ENCODE data around the gene APOA5.
"Not testable (repeated sequence)": the region's sequence is repeated elsewhere in the genome, so short reads cannot be mapped to it uniquely, and the experiment has no call there.

The APOA5 gene

GRCh38 chr11:116791813-116792143 is at the start of gene APOA5:
Gene APOA5, minus strand, starts transcription at chr11:116791879. Its CDS starts 19 bp downstream, at chr11:116791860.
- DNase-seq, result no peak

GRCh38 chr11:116840746-116841296 is 49.1 kb upstream of the APOA5 start:
- no peak for DNase-seq

GRCh38 chr11:116840224-116840745 is 48.6 kb upstream of the APOA5 start:
- DNase-seq, result no peak

GRCh38 chr11:116838321-116839084 is 46.8 kb upstream of the APOA5 start:
- no peak for DNase-seq

- no peak for DNase-seq
These were observed 45.8 kb upstream of the APOA5 start, which contains the start of gene APOA1 for GRCh38 chr11:116837231-116838091. Gene APOA1, minus strand, starts transcription at chr11:116837622. Its CDS starts 235 bp downstream, at chr11:116837387.

- DNase-seq, result no peak
These were observed 44.9 kb upstream of the APOA5 start for GRCh38 chr11:116836632-116836991.

GRCh38 chr11:116835791-116836631 is 44.3 kb upstream of the APOA5 start:
- DNase-seq, result peak; percentile 85

GRCh38 chr11:116835042-116835772 is 43.5 kb upstream of the APOA5 start:
- no peak for DNase-seq

- DNase-seq, result not testable (repeated sequence)
These were observed 42.9 kb upstream of the APOA5 start for GRCh38 chr11:116834535-116835041.

GRCh38 chr11:116833816-116834534 is 42.3 kb upstream of the APOA5 start:
- DNase-seq, result no peak

- no peak for DNase-seq
These were observed 41.8 kb upstream of the APOA5 start for GRCh38 chr11:116833491-116833815.

GRCh38 chr11:116832350-116833290 is 40.9 kb upstream of the APOA5 start:
- no peak for DNase-seq

GRCh38 chr11:116831790-116832349 is 40.2 kb upstream of the APOA5 start:
- no peak for DNase-seq

GRCh38 chr11:116830184-116830912 is 38.7 kb upstream of the APOA5 start:
- no peak for DNase-seq

- DNase-seq, result no peak
These were observed 38.0 kb upstream of the APOA5 start, which contains the start of gene APOC3 for GRCh38 chr11:116829525-116830183. Gene APOC3, plus strand, starts transcription at chr11:116829907. Its CDS starts 676 bp downstream, at chr11:116830583.

GRCh38 chr11:116828632-116829524 is 37.2 kb upstream of the APOA5 start:
- no peak for DNase-seq

- DNase-seq, result no peak
These were observed 35.8 kb upstream of the APOA5 start for GRCh38 chr11:116827461-116827860.
